DMS153 (cell line): Measurements from ENCODE around the gene TRAPPC12.
"Not testable (repeated sequence)": the region's sequence is repeated elsewhere in the genome, so short reads cannot be mapped to it uniquely, and the experiment has no call there.

ENCODE experiments used
- DNase-seq: peaks from one replicate; lab custom pipeline; 2025; lab: John Stamatoyannopoulos, UW

Gene TRAPPC12

GRCh38 chr2:3432693-3433338 is 53.3 kb downstream of the TRAPPC12 start:
- DNase-seq: peak; percentile 51

- DNase-seq: peak; percentile 51
These were observed 53.8 kb downstream of the TRAPPC12 start for GRCh38 chr2:3433339-3433699.

GRCh38 chr2:3433776-3434400 is 54.4 kb downstream of the TRAPPC12 start:
- DNase-seq: peak; percentile 19

GRCh38 chr2:3434654-3435053 is 55.2 kb downstream of the TRAPPC12 start:
- DNase-seq: peak; percentile 22

- peak; percentile 58 for DNase-seq
These were observed 56.0 kb downstream of the TRAPPC12 start for GRCh38 chr2:3435445-3435844.

- DNase-seq: no peak
These were observed 61.0 kb downstream of the TRAPPC12 start for GRCh38 chr2:3440477-3440876.

GRCh38 chr2:3441465-3441864 is 62.0 kb downstream of the TRAPPC12 start:
- no peak for DNase-seq

GRCh38 chr2:3442185-3442584 is 62.7 kb downstream of the TRAPPC12 start:
- no peak for DNase-seq

GRCh38 chr2:3443083-3443482 is 63.6 kb downstream of the TRAPPC12 start:
- no peak for DNase-seq

- no peak for DNase-seq
These were observed 64.1 kb downstream of the TRAPPC12 start for GRCh38 chr2:3443506-3444084.

GRCh38 chr2:3445891-3446290 is 66.4 kb downstream of the TRAPPC12 start:
- no peak for DNase-seq

GRCh38 chr2:3446381-3446780 is 66.9 kb downstream of the TRAPPC12 start:
- no peak for DNase-seq

- DNase-seq: not testable (repeated sequence)
These were observed 67.7 kb downstream of the TRAPPC12 start for GRCh38 chr2:3447186-3447585.

- DNase-seq: no peak
These were observed 68.4 kb downstream of the TRAPPC12 start for GRCh38 chr2:3447789-3448317.

- not testable (repeated sequence) for DNase-seq
These were observed 69.0 kb downstream of the TRAPPC12 start for GRCh38 chr2:3448441-3448911.

- no peak for DNase-seq
These were observed 69.6 kb downstream of the TRAPPC12 start for GRCh38 chr2:3449086-3449485.

GRCh38 chr2:3449936-3450335 is 70.4 kb downstream of the TRAPPC12 start:
- no peak for DNase-seq

- DNase-seq: no peak
These were observed 71.0 kb downstream of the TRAPPC12 start for GRCh38 chr2:3450385-3451010.

GRCh38 chr2:3451169-3451568 is 71.7 kb downstream of the TRAPPC12 start:
- DNase-seq: no peak

- DNase-seq: no peak
These were observed 72.6 kb downstream of the TRAPPC12 start for GRCh38 chr2:3451926-3452671.

- no peak for DNase-seq
These were observed 73.9 kb downstream of the TRAPPC12 start for GRCh38 chr2:3453190-3453999.
